Subcutaneous adipose tissue (tissue), 4 donors: ENCODE data around the gene CLCN1. TPM values are rescaled to one million over a fixed set of nuclear protein-coding genes. Genes with fewer than 3 reads are reported as not detected.

ENCODE experiments used
- CTCF ChIP-seq: fragments of 450-650 bp; IDR thresholded peaks from one replicate; pipeline ENCODE4 v1.5.1; 2016; ENCODE audit warnings: low read depth, mild to moderate bottlenecking, control low read depth, antibody characterized with exemption, moderate library complexity
- total RNA-seq, 4 donors: library from RNA; depleted of rRNA; stranded (reverse); fragments of >200 nt; gene quantifications; one replicate each; pipeline ENCODE4 v1.1.0, GENCODE V29; 2016

The CLCN1 gene
- total RNA-seq, 4 donors from 2014 or later: 0.38 TPM; not detected in 3

DNA sequence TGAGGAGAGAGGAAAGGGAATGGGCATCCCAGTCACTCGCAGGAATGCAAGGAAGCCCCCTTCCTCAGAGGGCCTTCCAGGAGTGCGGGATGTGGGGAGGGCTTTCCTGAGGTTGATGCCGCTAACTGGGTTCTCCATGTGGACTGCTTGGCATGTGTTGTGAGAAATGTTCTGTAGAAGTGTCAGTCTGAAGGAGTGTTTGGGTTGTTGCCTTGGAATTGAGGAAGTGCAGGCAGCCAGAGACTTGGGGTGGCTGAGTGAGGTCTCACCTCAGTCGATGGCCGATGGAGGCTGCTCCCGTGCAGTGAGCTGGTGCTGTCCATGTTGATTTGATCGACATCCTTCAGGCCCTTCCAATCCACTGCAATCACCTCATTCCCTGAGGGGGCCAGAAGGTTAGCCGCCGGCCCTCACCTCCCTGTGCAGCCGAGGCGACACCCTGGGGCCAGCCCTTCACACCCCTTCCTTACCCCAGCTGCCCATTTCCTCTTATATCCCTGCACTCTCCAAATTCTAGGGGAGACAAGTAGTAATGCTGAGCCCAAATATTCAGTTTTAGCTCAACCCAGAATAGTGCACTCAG is 44.0 kb downstream of the CLCN1 start:
- no peak for TF ChIP-seq CTCF

- TF ChIP-seq CTCF: no peak
Observed at GRCh38 chr7:143360788-143361551, 45.1 kb downstream of the CLCN1 start.

DNA sequence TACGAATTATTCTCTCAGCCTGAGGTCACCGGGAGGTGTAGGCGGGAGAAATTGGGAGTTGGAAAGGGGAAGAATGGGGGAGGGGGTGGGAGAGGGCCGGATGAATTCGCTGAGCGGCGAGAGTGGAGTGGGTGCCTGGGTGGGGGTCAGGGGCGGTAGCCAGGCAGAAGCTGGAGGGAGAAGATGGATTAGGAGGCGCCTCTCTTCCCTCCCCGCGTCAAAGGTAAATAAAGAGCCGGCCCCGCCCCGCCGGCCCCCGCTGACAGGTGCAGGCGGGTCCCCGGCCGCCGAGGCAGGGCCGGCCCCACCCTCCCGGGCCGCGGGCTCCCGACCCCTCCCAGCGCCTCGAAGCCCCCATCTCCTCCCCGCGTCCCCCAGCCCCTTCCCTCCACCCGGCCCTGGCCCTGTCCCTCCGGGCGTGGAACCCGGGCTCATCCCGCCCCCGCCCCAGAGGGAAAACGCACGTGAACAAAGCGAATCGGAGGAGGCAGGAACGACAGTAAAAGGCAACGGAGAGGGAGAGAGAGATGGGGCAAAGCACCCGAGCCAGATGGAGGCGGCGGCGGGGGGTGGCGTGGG is 45.7 kb downstream of the CLCN1 start:
- no peak for TF ChIP-seq CTCF

DNA sequence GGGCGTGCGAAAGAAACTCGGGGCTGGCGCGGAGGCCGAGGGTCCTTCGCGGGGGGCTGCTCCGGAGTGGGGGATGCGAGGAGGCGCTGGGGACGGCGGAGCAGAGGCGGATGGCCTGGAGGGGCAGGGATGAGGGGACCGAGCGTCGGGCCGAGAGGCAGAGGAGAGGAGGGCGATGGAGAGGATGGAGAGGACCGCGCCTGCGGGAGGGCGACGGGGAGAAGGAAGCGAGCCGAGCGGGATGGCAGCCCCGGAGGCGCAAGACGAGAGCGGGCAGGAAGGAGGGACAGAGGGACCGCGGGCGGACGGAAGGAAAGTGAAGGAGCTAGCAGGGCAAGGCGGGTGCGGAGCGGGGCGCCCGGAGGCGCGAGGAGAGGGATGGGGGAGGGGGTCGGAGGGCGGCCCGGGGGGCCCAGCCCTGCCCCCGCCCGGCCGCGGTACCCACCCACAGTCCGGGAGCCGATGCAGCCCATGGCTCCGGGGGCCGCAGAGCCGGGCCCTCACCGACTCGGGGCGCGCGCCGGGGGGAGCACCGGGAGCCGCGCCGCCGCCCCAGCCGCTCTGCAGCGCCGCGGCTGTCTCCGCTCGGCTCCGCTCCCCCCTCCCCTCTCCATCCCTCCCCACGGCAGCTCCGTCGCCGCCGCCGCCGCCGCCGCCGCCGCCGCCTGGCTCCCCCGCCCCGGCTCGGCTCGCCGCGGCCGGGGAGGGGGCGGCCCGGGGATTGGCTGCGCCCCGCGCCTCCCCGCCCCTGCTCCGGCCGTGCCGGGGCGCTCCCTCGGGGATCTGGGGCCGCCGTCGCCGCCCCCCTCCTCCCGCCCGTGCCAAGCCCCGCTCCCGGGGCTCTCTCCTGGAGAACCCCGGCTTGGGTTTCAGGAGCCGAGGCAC is 46.5 kb downstream of the CLCN1 start, which contains the start of gene FAM131B:
Gene FAM131B, minus strand, starts transcription at position 583 of the 885 bp plus-strand sequence. Its CDS starts 110 bp downstream, at position 473.
- no peak for TF ChIP-seq CTCF

DNA sequence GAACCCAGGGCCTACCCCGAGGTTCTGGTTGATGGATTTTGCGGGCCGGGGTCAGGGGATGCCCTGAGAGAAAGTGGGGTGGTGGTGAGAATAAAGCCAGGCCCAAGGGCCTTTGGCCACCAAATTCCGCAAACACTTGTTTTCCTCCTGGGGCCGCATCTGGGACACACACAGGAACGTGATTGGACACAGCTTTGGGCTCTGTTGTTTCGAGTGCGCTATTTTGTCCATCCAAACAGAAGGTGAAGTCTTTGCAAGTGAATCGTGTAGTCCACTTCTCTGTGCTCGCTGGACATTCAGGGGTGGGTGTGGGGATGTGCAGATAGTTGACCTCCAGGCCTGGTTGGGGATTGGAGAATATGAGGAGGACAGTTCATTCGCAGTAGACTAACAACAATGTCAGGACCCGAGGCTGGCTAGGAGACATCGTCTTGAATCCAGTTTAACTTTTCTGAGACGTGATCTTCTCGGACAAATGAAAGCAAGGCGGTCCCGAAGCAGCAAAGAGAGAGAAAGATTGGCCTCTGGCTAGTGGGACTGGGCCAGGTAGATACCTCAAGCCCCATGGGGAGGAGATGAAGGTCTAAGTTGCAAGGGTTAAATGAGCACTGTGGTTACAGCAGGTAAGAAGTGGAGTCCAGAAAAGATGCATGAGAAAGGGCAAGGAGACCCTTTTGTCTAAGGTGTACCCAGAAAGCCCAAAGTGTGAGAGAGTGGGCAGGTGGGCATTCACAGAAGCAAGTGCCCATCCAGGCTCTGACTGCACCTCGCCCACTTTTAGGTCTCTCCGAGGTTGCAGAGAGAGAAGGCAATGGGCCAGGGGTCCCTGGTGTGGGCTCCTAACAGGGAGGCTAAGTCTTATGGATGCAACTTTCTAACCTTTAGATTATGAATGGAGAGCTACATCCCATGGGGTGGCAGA is 47.4 kb downstream of the CLCN1 start:
- TF ChIP-seq CTCF: no peak

DNA sequence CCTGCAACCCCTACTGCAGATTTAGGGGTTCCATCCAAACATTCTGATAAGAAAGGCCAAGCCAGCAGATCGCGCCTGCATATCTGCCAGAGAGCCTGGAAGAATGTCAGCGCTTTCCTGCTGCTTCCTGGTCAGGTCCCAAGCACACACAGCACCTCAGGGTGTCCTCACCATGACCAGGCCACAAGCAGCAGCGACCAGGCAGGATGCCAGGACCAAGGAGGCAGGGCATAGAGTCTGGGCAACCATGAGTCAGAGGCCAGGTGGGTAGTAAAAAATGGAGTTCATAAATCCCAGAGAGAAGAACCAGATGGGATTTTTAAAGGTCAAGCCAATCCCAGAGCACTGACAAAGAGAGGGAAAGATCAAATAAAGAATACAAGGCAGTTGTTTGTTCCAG is 52.1 kb downstream of the CLCN1 start:
- TF ChIP-seq CTCF: no peak
